Erythroblast (primary cell): ENCODE results near the gene RAD51B.
"Not testable (repeated sequence)": the region's sequence is repeated elsewhere in the genome, so short reads cannot be mapped to it uniquely, and the experiment has no call there.

Experiments used
- DNase-seq, 2 experiments: peaks; one replicate each; lab custom pipeline; 2025; lab: John Stamatoyannopoulos, UW
- GATA1 ChIP-seq: IDR thresholded peaks from 2 replicates; pipeline ENCODE4 v1.6.1; 2011; ENCODE audit warnings: low read depth, mild to moderate bottlenecking, control low read depth, low read length, moderate library complexity
- POLR2A ChIP-seq: IDR thresholded peaks from 2 replicates; pipeline ENCODE4 v1.6.1; 2011; ENCODE audit warnings: mild to moderate bottlenecking, low read length

Gene RAD51B

DNA sequence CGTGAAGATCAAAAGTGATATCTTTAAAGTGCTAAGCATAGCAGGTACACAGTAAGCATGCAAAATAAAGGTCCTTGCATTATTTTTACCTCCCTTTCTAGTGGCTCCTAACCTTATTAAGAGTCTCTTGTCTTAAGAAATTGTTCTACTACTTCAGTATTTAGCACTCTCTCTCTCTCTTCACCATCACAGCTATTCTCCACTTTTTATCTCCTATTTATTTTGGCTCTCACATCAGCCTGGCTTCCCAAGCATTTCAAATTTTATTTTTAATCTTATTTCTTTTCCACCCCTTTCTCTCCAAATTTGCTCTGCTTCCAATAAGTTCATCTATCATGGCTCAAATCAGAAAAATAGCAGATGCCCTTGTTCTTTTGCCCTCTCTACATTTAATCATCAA is 212.6 kb downstream of the RAD51B start:
- TF ChIP-seq GATA1 (no peak), POLR2A (no peak)
- DNase-seq: no peak

DNA sequence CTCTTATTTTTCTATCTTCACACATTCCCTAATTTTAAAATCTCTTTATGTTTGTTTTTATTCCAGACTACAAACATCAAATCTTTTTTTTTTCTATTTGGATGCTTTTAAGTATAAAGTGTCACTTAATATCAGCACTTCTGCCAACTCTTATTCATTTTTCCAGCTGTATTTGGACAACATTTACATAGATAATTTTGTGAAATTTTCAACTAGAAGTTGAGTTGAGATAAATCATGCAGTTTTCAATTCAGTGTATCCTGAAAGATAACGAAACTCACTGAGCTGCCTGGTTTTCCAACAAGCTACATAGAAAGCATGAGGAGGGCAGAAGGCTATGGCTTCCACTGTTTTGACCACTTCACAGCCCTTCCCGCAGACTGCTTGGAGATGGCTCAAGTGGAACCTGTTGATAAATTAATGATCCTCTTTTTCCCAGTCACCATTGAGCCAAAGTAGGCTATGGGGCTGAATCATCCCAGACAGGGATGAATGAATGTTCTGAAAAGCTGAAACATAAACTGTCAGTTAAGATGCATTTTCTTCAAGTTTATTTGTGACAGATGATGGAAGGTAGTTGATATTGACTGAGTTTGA is 213.9 kb downstream of the RAD51B start:
- DNase-seq: no peak
- TF ChIP-seq POLR2A (no peak), GATA1 (no peak)

DNA sequence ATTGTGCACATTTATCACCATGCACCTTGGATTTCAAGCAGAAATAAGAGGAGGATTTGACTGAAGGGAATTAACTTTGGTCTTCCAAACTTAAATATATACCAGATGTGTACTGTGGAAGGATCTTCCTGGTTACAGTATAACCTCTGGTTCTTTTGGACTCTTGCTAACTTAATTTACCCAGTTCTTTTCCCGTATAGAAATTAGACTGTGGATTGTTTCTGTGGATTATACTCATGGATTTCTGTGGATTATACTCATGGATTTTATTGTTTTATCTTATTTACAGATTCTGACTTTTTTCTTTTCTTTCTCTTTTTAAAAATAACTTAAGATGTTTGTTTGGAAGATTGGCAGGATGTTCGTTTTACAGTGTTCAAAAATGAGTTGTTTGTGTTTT is 215.3 kb downstream of the RAD51B start:
- TF ChIP-seq POLR2A: no peak
- TF ChIP-seq GATA1: no peak
- no peak for DNase-seq

DNA sequence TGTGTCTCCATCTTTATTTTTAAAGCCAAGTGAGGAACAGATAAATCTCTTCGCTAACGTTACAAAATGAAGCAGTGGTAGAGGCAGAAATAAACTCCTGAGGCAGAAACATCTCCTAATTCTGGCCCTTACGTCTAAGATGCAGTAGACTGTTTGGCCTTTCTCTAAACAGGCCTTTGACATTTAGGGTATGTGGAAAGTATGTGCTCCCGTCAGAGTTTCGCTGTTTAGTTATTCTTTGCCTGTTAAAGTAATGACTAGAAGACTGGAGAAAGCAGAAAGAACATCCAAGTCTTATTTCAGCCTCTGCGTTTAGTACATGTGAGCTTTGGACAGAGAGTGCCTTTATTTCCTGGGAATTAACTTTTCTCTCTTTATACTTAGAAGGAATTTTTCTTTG is 216.6 kb downstream of the RAD51B start:
- TF ChIP-seq GATA1 (no peak), POLR2A (no peak)
- DNase-seq: no peak

DNA sequence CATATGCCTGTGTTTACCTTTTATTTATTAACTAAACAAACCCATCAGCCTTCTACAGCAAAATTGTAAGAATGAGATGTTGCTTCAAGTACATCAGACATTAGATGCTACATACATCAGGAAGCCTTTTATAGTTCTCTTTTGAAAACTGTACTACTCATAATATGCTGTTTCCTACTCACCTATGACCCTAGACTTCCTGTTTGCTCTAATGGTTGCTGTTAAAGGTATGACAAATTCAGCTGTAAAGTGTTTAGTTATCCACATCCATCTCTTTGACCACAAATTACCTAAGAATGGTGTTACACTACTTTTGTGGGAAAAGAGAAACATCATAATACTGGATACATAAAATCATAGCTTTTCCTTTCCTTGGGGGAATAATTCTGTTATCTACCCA is 220.0 kb downstream of the RAD51B start:
- no peak for DNase-seq
- no peak for TF ChIP-seq POLR2A
- no peak for TF ChIP-seq GATA1

DNA sequence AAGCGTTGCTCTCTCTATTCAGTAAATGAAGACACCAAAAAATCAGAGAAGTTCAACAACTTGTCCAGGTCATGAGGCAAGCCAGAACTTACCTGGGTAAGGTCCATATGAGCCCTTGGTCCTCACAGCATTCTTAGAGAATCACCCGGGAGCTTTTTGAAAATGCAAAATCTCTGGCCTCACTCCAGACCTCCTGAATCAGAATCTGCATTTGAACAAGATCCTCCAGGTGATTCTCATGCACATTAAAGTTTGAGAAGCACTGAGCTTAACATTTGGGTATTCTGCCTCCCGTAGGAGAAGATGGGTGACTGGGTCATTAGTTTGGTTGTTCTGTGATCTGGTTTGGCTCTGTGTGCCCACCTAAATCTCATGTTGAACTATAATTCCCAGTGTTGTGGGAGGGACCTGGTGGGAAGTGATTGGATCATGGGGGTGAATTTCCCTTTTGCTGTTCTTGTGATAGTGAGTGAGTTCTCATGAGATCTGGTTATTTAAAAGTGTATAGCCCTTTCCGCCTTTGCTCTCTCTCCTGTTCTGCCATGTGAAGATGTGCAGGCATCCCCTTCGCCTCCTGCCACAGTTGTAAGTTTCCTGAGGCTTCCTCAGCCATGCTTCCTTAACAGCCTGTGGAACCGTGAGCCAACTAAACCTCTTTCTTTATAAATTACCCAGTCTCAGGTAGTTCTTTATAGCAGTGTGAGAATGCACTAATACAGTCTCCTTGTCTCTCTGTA is 221.2 kb downstream of the RAD51B start:
- no peak for TF ChIP-seq GATA1
- TF ChIP-seq POLR2A: no peak
- DNase-seq: no peak

DNA sequence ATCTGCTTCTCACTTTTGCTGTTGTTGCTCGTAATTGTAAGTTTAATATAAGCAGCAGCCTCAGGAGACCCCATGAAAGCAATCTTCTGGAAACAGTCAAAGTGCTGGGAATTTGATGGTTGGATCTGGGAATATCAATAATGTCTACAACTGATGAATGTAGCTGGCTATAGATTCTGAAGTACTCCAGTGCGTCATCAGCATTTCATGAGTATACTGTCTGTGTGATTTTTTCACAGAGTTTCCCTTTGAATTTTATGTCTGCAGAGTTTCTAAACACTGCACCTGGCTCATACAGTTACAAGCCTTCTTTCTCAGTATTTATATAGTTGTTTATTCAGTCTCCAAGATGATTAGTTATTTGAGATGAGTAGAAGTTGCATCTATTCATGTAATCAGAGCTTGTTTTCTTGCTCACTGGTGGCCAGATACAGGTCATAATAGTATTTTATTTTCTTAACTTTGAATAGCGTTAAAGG is 222.3 kb downstream of the RAD51B start:
- no peak for TF ChIP-seq POLR2A
- TF ChIP-seq GATA1: no peak
- DNase-seq: no peak

DNA sequence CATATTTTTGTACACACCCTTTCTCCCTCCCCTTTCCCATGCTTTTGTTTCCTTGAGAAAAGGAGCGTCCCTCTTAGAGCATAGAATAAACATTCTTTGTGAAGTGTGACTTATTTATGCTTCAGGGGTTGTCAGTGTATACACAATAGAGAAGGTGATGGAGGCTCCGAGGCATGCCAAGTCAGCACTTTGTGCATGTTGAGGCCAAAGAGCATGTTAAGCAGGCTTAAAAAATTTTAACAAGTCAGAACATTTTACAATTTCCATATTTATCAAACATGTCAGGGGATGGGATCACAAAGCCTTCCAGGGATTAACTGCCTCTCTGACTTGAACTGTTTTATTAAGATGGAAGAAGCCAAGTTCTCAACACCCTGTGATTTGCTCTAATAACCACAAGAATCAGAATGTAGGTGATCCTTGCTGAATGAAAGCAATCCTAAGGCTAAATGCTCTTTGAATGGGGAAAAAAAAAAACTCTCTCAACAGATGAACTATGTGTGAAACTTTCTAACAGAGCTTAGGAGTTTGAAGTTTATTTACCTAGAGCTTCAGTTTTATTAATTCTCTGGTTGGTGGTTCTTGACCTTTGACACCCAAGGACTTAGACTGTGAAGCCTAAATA is 223.1 kb downstream of the RAD51B start:
- DNase-seq: no peak
- TF ChIP-seq GATA1: no peak
- no peak for TF ChIP-seq POLR2A

DNA sequence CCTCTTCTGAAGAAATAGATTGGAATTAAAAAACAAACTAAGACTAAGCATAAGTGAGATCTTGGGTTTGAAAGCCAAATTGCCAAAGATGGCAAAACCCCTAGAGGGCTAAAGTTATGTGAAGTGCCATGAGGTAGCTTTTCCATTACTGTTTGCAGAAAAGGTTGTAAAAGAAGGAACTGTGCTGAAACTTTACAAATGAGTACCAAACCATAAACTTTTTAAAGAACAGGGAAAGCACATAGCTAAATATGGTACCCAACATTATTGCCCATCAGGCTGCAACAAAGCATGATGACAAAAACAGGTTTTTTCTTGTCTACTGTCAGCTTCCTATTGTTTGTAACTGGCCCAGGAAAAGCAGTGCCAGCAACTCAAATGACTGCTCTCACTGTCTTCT is 224.2 kb downstream of the RAD51B start:
- TF ChIP-seq POLR2A (no peak), GATA1 (no peak)
- DNase-seq: no peak

DNA sequence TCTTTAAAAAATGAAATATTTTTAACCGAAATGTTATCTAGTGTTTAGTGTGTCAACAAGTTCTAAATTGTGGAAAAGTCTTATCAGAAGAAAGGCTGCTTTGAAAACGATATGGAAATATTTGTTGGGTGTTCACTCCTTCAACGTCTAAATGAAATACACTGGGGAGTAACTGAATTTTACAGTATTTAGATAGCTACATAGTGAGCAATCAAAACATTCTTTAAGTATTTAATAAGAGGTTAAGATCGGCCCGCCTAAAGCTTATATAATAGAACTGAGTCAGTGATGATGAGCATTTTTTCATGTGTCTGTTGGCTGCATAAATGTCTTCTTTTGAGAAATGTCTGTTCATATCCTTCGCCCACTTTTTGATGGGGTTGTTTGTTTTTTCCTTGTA is 228.3 kb downstream of the RAD51B start:
- DNase-seq: no peak
- TF ChIP-seq POLR2A (no peak), GATA1 (no peak)

DNA sequence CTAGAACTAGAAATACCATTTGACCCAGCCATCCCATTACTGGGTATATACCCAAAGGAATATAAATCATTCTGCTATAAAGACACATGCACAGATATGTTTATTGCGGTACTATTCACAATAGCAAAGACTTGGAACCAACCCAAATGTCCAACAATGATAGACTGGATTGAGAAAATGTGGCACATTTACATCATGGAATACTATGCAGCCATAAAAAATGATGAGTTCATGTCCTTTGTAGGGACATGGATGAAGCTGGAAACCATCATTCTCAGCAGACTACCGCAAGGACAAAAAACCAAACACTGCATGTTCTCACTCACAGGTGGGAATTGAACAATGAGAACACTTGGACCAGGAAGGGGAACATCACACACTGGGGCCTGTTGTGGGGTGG is 229.2 kb downstream of the RAD51B start:
- DNase-seq: not testable (repeated sequence)

DNA sequence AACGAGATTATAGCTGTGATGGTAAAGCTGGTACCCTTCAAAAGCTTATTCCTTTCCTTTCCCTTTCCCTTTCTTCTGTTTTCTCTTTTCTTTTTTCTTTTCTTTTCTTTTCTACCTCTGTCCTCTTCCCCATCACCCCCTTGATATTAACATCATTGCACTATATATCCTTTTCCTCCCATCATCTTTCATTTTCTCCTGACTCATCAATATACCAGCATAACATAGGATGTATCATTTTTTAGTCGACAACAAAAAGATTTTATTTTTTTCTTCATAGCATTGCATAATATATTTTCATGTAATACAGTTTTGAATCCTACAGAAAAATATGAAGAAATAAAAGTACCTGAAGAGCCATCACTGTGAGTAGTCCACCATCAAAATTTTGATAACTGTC is 230.6 kb downstream of the RAD51B start:
- TF ChIP-seq POLR2A: no peak
- no peak for TF ChIP-seq GATA1
- DNase-seq: no peak

DNA sequence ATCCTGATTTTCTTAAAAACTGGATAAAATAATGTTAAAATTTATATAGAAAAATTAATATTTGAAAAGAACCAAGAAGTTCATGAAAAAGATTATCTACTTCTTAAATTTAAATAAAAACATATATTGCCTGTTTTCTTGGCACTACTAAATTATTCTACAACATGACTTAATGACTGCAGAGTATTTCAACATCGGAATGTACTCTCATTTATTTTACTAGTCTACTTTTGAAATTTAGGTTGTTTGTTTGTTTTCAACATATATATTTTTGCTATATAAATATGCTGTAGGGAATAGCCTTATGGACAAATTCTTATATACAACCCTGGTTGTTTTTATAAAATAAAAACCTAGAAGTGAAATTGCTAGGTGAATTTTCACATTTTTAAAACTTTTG is 231.6 kb downstream of the RAD51B start:
- DNase-seq: no peak
- TF ChIP-seq POLR2A: no peak
- no peak for TF ChIP-seq GATA1

DNA sequence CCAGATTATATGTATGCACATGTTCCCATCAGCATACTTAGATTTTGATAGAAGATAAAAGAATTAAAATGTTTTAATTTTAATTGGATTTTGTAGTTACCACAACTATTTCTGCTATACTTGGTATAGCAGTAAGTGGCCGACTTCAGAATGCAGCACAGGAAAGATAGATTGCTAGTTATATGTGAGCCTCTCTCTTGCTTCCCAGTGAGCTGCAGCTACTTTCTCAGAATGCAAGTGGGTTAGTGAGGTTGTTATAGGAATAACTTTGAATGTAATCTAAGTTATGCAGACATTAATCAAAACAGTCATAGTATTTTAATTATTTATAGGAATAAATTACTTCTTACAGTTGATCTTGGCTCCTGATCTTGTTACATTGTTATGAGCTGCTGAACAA is 240.6 kb downstream of the RAD51B start:
- no peak for TF ChIP-seq GATA1
- no peak for TF ChIP-seq POLR2A
- DNase-seq: no peak

DNA sequence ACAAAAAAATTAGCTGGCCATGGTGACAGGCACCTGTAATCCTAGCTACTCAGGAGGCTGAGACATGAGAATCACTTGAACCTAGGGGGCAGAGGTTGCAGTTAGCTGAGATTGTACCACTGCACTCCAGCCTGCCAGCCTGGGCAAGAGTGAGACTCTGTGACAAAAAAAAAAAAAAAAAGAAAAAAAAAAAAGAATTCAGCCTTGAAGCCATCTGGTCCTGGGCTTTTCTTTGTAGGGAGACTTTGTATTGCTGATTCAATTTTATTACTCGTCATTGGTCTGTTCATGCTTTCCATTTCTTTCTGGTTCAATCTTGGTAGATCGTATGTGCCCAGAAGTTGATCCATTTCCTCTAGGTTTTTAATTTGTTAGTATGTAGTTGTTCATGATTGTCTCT is 243.1 kb downstream of the RAD51B start:
- no peak for DNase-seq

More for the DNA sequence above, 243.1 kb downstream of the RAD51B start:
- TF ChIP-seq POLR2A (no peak), GATA1 (no peak)
